ENCODE results near the gene RALGAPB.

Gene RALGAPB

DNA sequence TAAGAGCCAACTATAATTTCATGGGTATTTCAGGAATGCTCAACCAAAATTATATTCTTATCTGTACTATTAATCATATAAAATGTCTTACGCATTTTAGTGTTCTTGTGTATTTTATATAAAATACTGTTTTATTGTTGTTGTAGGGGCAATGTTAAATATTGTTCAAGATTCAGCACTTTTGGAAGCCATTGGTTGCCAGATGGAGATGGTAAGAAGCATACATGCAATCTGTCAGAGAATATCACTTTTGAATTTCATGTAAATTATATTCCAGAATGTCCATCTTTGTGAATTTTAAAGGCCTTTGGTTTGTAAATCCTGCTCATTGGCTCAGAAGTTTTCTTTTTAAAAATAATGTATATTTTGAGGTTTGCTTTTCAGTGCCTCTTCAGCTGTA lies 58.4 kb downstream of the RALGAPB start:
- DNase-seq (ENCODE audit: low read depth): no peak
- TF ChIP-seq, protein P1, sequence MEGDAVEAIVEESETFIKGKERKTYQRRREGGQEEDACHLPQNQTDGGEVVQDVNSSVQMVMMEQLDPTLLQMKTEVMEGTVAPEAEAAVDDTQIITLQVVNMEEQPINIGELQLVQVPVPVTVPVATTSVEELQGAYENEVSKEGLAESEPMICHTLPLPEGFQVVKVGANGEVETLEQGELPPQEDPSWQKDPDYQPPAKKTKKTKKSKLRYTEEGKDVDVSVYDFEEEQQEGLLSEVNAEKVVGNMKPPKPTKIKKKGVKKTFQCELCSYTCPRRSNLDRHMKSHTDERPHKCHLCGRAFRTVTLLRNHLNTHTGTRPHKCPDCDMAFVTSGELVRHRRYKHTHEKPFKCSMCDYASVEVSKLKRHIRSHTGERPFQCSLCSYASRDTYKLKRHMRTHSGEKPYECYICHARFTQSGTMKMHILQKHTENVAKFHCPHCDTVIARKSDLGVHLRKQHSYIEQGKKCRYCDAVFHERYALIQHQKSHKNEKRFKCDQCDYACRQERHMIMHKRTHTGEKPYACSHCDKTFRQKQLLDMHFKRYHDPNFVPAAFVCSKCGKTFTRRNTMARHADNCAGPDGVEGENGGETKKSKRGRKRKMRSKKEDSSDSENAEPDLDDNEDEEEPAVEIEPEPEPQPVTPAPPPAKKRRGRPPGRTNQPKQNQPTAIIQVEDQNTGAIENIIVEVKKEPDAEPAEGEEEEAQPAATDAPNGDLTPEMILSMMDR (IDR thresholded peaks at IDR 0.05; ENCODE audit: insufficient read depth, low read depth, low read length, missing control alignments): no peak
- H3K4me3 ChIP-seq (ENCODE audit: low read length): no peak overlapping the region

DNA sequence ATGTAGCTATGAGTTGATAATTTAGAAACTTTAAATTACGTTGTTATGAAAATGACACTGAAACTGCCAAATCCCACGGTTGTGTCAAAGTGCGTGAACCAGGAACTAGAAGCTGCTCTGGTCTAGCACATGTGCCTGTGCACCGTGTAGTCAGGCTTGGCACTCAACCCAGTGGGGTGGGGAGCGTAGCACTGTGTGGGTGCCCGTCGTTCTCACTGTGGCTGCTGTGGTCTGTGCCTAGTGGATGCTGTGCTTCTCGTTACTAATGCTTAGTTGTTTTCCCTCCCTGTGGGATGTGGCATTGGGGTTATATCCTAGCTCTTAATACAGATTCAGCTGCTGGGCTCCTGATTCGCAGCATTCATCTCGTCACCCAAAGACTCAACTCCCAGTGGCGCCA lies 62.1 kb downstream of the RALGAPB start:
- H3K4me3 ChIP-seq (ENCODE audit: low read length): no peak overlapping the region
- no peak for DNase-seq (ENCODE audit: low read depth)
- TF ChIP-seq, protein P1 (IDR thresholded peaks at IDR 0.05; ENCODE audit: insufficient read depth, low read depth, low read length, missing control alignments): no peak

DNA sequence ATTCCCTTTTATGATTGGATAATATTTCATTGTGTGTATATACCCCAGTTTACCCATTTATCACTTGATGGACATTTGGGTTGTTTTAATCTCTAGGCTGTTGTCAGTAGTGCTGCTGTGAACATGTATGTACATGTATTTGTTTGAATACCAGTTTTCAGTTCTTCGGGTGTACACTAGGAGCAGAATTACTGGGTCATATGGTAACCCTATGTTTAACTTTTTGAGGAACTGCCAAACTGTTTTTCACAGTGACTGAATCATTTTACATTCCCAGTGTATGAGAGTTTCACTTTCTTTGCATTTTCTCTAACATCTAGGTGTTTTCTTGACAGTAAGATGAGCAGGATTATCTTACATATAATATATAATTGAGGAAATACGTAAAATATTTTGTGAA lies 63.7 kb downstream of the RALGAPB start:
- H3K4me3 ChIP-seq (ENCODE audit: low read length): no peak overlapping the region
- DNase-seq (ENCODE audit: low read depth): peak; percentile 87
- TF ChIP-seq, protein P1 (IDR thresholded peaks at IDR 0.05; ENCODE audit: insufficient read depth, low read depth, low read length, missing control alignments): peak; percentile 42

DNA sequence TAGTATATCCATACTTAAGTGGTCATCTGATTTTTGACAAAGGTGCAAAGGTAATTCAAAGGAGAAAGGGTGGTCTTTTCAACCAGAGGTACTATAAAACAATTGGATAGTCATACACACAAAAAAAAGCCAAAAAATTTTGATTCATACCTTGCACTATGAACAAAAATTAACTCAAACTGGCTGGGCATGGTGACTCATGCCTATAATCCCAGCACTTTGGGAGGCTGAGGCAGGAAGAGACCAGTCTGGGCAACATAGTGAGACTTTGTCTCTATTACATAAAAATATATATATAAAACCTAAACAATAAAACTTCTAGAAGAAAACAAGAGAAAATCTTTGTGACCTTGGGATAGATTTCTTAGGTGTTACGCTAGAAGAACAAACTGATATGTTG lies 64.5 kb downstream of the RALGAPB start:
- TF ChIP-seq, protein P1 (IDR thresholded peaks at IDR 0.05; ENCODE audit: insufficient read depth, low read depth, low read length, missing control alignments): no peak
- peak; percentile 51 for DNase-seq (ENCODE audit: low read depth)
- H3K4me3 ChIP-seq (ENCODE audit: low read length): no peak overlapping the region

DNA sequence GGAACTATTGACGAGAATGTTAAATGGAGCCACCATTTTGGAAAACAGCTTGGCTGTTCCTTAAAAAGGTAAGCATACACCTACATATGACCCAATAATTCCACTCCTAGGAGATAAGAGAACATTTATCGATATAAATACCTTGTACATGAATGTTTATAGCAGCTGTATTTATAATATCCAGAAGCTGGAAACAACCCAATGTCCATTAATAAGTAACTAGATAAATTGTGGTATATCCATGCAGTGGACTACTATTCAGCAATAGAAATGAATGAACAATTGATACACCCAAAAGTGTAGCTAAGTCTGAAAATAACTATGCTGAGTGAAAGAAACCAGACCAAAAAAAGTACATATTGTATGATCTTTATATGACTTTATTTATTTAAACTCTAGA lies 66.1 kb downstream of the RALGAPB start:
- no peak overlapping the region for H3K4me3 ChIP-seq (ENCODE audit: low read length)
- TF ChIP-seq, protein P1 (IDR thresholded peaks at IDR 0.05; ENCODE audit: insufficient read depth, low read depth, low read length, missing control alignments): no peak
- DNase-seq (ENCODE audit: low read depth): no peak

DNA sequence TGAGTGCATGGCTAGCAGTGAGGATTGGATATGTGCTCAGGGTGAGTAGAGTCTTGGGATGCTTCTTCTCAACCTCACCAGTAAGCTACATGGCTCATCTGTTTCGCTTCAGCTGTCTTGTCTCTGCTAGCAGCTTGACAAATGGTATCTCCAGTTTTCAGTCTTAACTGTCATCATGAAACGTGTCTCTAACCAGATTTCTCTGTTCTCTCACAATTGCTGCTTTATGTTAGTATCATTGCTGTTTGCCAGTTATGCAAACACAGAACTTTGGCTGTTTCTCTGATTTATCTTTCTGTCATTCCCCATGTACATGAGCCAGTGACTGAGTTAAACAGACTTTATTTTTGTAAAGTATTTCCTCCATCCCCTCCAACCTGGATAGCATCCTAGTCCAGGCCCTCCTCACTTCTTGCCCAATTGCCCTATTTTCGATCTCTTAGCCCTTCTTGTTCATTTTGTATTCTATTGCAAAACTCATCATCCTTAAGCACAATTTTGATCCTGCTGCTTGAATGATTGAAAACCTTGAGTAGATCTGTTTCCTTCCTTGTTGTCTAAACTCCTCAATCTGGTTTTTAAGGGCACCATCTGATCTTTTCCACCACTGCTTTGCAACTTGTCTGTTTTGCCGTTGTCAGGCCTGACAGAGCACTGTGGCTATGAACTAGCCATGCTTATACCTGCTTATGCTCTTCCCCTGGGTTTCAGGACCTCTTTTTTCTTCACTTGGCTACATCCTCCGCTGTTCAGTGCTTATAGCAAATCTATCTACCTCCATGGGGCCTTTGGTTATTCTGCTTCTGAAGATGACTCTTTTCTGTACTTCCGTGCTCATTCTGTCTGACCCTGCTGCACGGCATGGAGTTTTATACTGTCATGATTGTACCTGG lies 70.6 kb downstream of the RALGAPB start:
- H3K4me3 ChIP-seq (ENCODE audit: low read length): no peak overlapping the region
- TF ChIP-seq, protein P1 (IDR thresholded peaks at IDR 0.05; ENCODE audit: insufficient read depth, low read depth, low read length, missing control alignments): no peak
- no peak for DNase-seq (ENCODE audit: low read depth)

DNA sequence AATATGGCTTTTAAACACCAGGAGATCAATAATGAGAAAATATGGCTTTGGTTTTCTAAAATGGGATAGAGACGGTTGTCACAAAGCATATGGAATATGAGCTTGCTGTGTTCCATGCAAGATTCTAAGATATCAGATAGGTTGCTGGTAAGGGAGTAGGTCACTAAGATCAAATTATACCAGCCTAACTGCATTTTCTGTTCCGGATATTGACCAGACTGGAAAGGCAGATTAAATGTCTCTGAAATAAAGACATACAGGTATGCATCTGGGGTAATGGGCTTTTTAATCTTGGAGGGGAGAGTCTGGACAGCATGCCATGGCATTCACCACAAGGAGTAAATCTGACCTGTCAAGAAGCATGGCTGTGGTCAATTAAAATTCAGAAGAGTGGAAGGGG lies 73.1 kb downstream of the RALGAPB start:
- DNase-seq (ENCODE audit: low read depth): no peak
- TF ChIP-seq, protein P1 (IDR thresholded peaks at IDR 0.05; ENCODE audit: insufficient read depth, low read depth, low read length, missing control alignments): no peak

More for the DNA sequence above, 73.1 kb downstream of the RALGAPB start:
- H3K4me3 ChIP-seq (ENCODE audit: low read length): no peak overlapping the region

Data from epithelial cell of esophagus (primary cell).